Transverse colon (tissue), 4 donors: ENCODE measurements around the gene CMC1. TPM values are rescaled to one million over a fixed set of nuclear protein-coding genes. Genes with fewer than 3 reads are reported as not detected.
A peak's percentile ranks its signal among the peaks of the same experiment; 100 is the strongest.

ENCODE experiments used
- DNase-seq: peaks from one replicate; pipeline ENCODE4 v3.0.0-alpha.2; 2019
- H3K27ac ChIP-seq, 4 donors: fragments of 200-600 bp; sonication (generic); 2 replicates each; pipeline ENCODE4 v1.5.1; 2016 to 2018; ENCODE audit warnings: inconsistent platforms in 4 of 4
- H3K27me3 ChIP-seq: fragments of 200-600 bp; sonication (generic); 2 replicates; pipeline ENCODE4 v1.5.1; 2017; ENCODE audit warnings: inconsistent platforms
- H3K36me3 ChIP-seq, 4 donors: fragments of 200-600 bp; sonication (generic); 2 replicates each; pipeline ENCODE4 v1.5.1; 2017 to 2019; ENCODE audit warnings: inconsistent platforms in 4 of 4
- H3K4me1 ChIP-seq, 4 donors: fragments of 200-600 bp; sonication (generic); 2 replicates each; pipeline ENCODE4 v1.5.1; 2017 to 2020; ENCODE audit warnings: inconsistent platforms in 4 of 4
- H3K4me3 ChIP-seq, 4 donors: fragments of 200-600 bp; sonication (generic); 1 replicate in 1 of 4; 2 replicates in 3 of 4; pipeline versions ENCODE4 v1.5.1 to v1.6.1; 2017 to 2019; ENCODE audit warnings: inconsistent platforms in 4 of 4
- H3K9me3 ChIP-seq, 2 donors: fragments of 200-600 bp; sonication (generic); 2 replicates each; pipeline ENCODE4 v1.5.1; 2017 to 2019; ENCODE audit warnings: inconsistent platforms in 2 of 2
- CTCF ChIP-seq, 5 experiments: fragments of 200-600 bp in 3 of 5; fragments of 450-650 bp in 2 of 5; sonication (generic) in 3 of 5; IDR thresholded peaks; 1 replicate in 2 of 5; 2 replicates in 3 of 5; pipeline ENCODE4 v1.5.1; 2016 to 2017; ENCODE audit warnings: antibody characterized with exemption in 5 of 5, inconsistent platforms in 3 of 5, mild to moderate bottlenecking in 2 of 5, moderate library complexity in 1 of 5
- EP300 ChIP-seq: sonication (generic); formaldehyde crosslinking; IDR thresholded peaks from one replicate; pipeline ENCODE4 v1.6.1; 2017; ENCODE audit warnings: antibody characterized with exemption, low read depth
- POLR2A ChIP-seq: fragments of 450-650 bp; IDR thresholded peaks from one replicate; pipeline ENCODE4 v1.6.1; 2016; ENCODE audit warnings: antibody characterized with exemption, mild to moderate bottlenecking, moderate library complexity
- POLR2AphosphoS5 ChIP-seq, 3 donors: sonication (generic); formaldehyde crosslinking; IDR thresholded peaks; one replicate each; pipeline ENCODE4 v1.6.1; 2016; ENCODE audit warnings: antibody characterized with exemption in 3 of 3
- WGBS, 2 donors: methylation state at CpG; one replicate each; pipeline ENCODE4 v1.1.5; 2018; ENCODE audit warnings: low coverage in 1 of 2; 5-methylcytosine and 5-hydroxymethylcytosine counted together
- in situ Hi-C, 4 donors: fragments of 200-750 bp; cut with MboI; loops; one replicate each; pipeline versions ENCODE4 v1.15.0 to v1.15.1; 2017; ENCODE audit warnings: low sequenced_read_pairs in 3 of 4, low pct_ligation_motif_present in 1 of 4, low pct_unique_long_range_greater_than_20kb in 1 of 4
- intact Hi-C: fragments of 100-400 bp; cut with DNase I; formaldehyde crosslinking; loops from one replicate; pipeline ENCODE4 v1.15.1; 2023; ENCODE audit warnings: low total_unique reads
- total RNA-seq, 4 donors: library from RNA; depleted of rRNA; stranded (reverse); fragments of >200 nt; gene quantifications; one replicate each; pipeline ENCODE4 v1.1.0, GENCODE V29; 2016

The CMC1 gene
- total RNA-seq, 4 donors from 2014 or later: 0.20 to 15.2 (median 10.7) TPM

- Histone ChIP-seq H3K4me3 (no peak overlapping the region), H3K4me1 (peaks cover 0 to 3% (median 0%) of the 10 kb centered on the region in 4 donors), H3K27ac (no peak overlapping the region), H3K27me3 (no peaks in the 10 kb centered on the region), H3K36me3 (peaks cover 0 to 27% (median 2%) of the 10 kb centered on the region in 4 donors), H3K9me3 (no peaks in the 10 kb centered on the region)
- 70% methylated on average over 2 of the region's 2 CpGs; no CpG with 5 or more reads in 1 of the 2 donors for WGBS, 2 donors
- peak; percentile 7 for DNase-seq
- in situ Hi-C loops: loop anchor here in 2 of 4 donors (25.0 kb wide), 1 partner anchor 1014 kb away; no protein-coding TSS in a partner anchor
- intact Hi-C loops: no loop called here
- no peak for TF ChIP-seq EP300
- TF ChIP-seq POLR2A: no peak
- TF ChIP-seq POLR2AphosphoS5 (IDR thresholded peaks at IDR 0.05): no peak
- TF ChIP-seq CTCF (IDR thresholded peaks at IDR 0.05): no peak
These were observed 85.1 kb downstream of the CMC1 start for GRCh38 chr3:28326458-28326926.

DNA sequence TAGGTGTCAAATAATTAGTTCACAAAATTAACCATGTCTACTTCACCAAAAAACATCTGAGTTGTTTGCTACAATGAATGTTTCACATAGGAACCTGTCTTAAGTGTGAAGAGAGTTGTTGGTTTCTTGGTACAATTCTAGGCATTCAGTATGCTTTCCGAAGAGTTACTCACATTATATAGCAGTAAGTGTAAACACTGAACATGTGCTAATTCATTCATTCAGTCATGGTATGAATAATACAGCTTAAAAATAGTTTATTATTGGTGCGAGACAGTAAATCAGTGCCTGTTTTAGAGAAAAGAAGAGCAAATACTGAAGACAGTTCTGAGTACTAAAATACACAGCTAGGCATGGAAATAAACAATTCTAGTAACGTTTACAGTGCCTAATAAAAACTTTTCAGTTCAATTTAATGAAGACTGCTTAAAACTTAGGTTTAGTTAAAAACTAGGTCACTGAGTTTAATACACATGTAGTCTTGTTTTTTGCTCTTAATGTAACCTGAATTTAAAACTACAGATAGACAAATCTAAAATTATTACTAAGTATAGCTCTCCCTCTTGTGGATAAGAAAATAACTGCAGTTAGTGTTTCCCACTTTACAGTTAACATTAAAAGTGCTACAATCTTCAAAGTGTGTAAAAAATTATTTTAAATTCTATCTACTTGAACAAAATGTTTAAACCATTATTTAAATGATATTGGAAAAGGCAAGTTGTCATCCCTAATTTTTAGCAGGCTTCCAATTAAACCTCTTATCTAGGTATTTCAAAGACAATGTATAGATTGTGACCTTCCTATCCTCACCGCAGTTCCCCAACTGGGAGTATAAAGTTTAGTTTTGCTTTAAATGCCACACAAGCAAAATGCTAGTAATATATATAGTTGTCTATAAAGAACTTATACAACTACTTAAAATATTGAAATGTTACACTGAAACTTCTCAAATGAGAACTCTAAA is 87.1 kb downstream of the CMC1 start:
- WGBS, 2 donors: 50 to 70% methylated on average over 4 of the region's 4 CpGs
- in situ Hi-C loops (loop anchor here in 2 of 4 donors (25.0 kb wide), 1 partner anchor 1016 kb away; no protein-coding TSS in a partner anchor), intact Hi-C loops (loop anchor here (2.0 kb wide), 1 partner anchor 616 kb away; no protein-coding TSS in a partner anchor)
- H3K36me3 ChIP-seq: peaks cover 0 to 24% (median under 1%) of the 10 kb centered on the region in 4 donors
- no peak overlapping the region for H3K27ac ChIP-seq
- H3K4me3 ChIP-seq: no peak overlapping the region
- no peak for TF ChIP-seq POLR2AphosphoS5 (IDR thresholded peaks at IDR 0.05)
- peak; percentile 66 to 75 (median 74) for TF ChIP-seq CTCF (IDR thresholded peaks at IDR 0.05)
- peaks cover 0 to 3% (median 0%) of the 10 kb centered on the region in 4 donors for H3K4me1 ChIP-seq
- no peak for DNase-seq
- no peaks in the 10 kb centered on the region for H3K9me3 ChIP-seq
- H3K27me3 ChIP-seq: no peaks in the 10 kb centered on the region

DNA sequence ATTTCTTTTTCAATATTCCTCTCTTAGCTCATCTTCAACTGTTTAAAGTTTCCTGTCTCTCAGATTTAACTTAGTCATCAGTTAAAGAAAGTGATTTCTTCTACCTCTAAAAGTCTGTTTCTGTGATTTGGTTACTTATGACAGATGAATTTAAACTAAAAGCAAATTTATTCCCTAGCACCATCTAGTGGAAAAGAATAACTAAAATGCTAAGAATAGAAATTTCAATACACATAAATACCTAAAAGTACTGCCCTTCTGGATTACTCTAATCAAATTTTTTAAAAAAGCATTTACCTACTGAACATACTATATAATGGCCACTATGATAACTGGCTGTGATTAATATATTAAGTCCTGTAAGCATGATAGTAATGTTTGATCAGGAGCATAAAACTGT is 93.1 kb downstream of the CMC1 start:
- Histone ChIP-seq H3K36me3 (peaks cover 0 to 44% (median 15%) of the 10 kb centered on the region in 4 donors), H3K4me3 (no peak overlapping the region), H3K9me3 (no peaks in the 10 kb centered on the region), H3K27me3 (no peaks in the 10 kb centered on the region), H3K4me1 (no peaks in the 10 kb centered on the region), H3K27ac (no peak overlapping the region)
- TF ChIP-seq CTCF (IDR thresholded peaks at IDR 0.05) (peak in 1 of 5 experiments; percentile 7), POLR2A (no peak), EP300 (no peak)
- in situ Hi-C loops (loop anchor here in 2 of 4 donors (5.0 to 25.0 kb wide), 3 partner anchors 620 to 1022 kb away; no protein-coding TSS in a partner anchor), intact Hi-C loops (no loop called here)
- no peak for DNase-seq

DNA sequence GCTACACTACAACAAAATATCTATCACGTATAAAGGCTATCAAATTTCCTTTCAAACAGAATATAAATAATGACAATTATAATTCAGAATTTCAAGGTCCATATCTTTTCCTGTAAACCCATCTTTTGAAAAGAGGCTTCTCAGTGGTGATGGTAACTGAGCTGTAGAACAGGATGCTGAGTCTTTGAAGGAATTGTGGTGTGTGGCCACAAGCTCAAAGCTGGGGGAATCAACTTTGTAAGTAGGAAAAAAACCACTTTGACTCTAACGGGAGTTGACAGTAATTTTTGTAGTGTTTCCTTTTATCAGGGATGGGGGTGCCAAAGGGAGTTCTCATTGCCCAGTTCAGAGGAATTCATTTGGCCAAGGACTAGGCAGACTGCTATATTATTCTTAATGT is 93.8 kb downstream of the CMC1 start:
- WGBS, 2 donors: 69 to 76% methylated on average over 2 of the region's 2 CpGs
- H3K27ac ChIP-seq: no peak overlapping the region
- no peak for DNase-seq
- no peak for TF ChIP-seq POLR2A
- no peak for TF ChIP-seq POLR2AphosphoS5 (IDR thresholded peaks at IDR 0.05)
- no peak for TF ChIP-seq EP300
- TF ChIP-seq CTCF (IDR thresholded peaks at IDR 0.05): no peak
- intact Hi-C loops: no loop called here
- no peak overlapping the region for H3K4me3 ChIP-seq
- H3K9me3 ChIP-seq: no peaks in the 10 kb centered on the region
- H3K36me3 ChIP-seq: peaks cover 0 to 51% (median 19%) of the 10 kb centered on the region in 4 donors
- no peaks in the 10 kb centered on the region for H3K27me3 ChIP-seq
- H3K4me1 ChIP-seq: no peaks in the 10 kb centered on the region
- in situ Hi-C loops: loop anchor here in 2 of 4 donors (10.0 to 25.0 kb wide), 2 partner anchors 620 to 1023 kb away; no protein-coding TSS in a partner anchor
